Thyroid gland (tissue), 4 donors: Measurements from ENCODE around the gene BTBD9.

Experiments
- CTCF ChIP-seq, 6 experiments: fragments of 200-600 bp in 3 of 6; fragments of 450-650 bp in 3 of 6; sonication (generic) in 3 of 6; IDR thresholded peaks; one replicate each; pipeline ENCODE4 v1.5.1; 2016 to 2019; ENCODE audit warnings: antibody characterized with exemption in 6 of 6, mild to moderate bottlenecking in 2 of 6, inconsistent platforms in 1 of 6, moderate library complexity in 1 of 6
- POLR2A ChIP-seq, 2 donors: fragments of 450-650 bp; IDR thresholded peaks; one replicate each; pipeline ENCODE4 v1.6.1; 2017; ENCODE audit warnings: antibody characterized with exemption in 2 of 2, mild to moderate bottlenecking in 2 of 2, moderate library complexity in 1 of 2

DNA sequence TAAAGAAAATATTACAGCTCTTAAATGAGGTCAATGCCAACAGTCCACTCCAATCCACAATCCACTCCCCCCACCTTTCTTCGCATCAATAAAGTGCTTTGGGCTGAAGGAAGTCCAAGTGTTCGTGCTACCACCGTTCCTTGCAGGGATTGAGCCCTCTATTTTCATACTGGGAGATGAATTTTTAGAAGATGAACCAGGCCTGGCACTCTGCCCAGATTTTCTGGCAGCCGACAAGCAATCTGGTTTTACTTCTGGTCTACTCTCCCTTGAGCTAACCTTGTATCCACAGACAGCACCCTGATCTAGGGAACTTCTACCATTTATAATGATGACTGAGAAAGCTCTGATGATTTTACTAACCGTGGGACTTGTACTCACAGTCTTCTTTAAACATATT lies 72.3 kb downstream of the BTBD9 start:
- TF ChIP-seq POLR2A (IDR thresholded peaks at IDR 0.05): no peak
- TF ChIP-seq CTCF (IDR thresholded peaks at IDR 0.05): no peak
